ENCODE measurements around the gene SUB1.
A peak's percentile ranks its signal among the peaks of the same experiment; 100 is the strongest.
"Not testable (repeated sequence)": the region's sequence is repeated elsewhere in the genome, so short reads cannot be mapped to it uniquely, and the experiment has no call there.

Gene SUB1

GRCh38 chr5:32551865-32552264 is 33.5 kb upstream of the SUB1 start:
- no peak for DNase-seq (ENCODE audit: insufficient read length)

DNA sequence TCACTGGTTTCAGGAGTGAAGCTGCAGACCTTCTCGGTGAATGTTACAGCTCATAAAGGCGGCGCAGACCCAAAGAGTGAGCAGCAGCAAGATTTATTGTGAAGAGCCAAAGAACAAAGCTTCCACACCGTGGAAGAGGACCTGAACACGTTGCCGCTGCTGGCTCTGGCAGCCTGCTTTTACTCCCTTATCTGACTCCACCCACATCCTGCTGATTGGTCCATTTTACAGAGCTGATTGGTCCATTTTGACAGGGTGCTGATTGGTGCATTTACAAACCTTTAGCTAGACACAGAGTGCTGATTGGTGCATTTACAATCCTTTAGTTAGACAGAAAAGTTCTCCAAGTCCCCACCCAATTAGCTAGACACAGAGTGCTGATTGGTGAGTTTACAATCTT is 32.9 kb upstream of the SUB1 start:
- not testable (repeated sequence) for DNase-seq (ENCODE audit: insufficient read length); FAIRE-seq

More at GRCh38 chr5:32551865-32552264, 33.5 kb upstream of the SUB1 start:
- TF ChIP-seq TAF1 (IDR thresholded peaks at IDR 0.05; ENCODE audit: borderline replicate concordance, low read depth, low read length) (no peak), POLR2AphosphoS5 (IDR thresholded peaks at IDR 0.05; ENCODE audit: low read depth, low read length) (no peak), POLR2A (IDR thresholded peaks at IDR 0.05; ENCODE audit: low read depth, low read length) (no peak)
- FAIRE-seq, result no peak

DNA sequence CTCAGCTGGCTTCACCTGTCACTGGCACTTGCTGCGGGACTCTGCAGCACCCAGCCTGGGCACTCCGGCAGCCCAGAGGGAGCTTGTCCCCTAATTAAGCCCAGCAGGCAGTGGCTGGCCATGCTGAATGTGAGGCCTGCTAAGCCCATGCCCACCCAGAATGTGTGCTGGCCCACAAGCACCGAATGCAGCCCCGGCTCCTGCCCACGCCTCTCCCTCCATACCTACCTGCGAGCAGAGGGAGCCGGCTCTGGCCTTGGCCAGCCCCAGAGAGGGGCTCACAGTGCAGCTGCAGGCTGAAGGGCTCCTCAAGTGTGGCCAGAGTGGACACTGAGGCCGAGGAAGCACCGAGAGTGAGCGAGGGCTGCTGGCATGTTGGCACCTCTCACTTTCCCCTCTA is 32.4 kb upstream of the SUB1 start:
- no peak for TF ChIP-seq POLR2A (IDR thresholded peaks at IDR 0.05; ENCODE audit: low read depth, low read length)
- TF ChIP-seq POLR2AphosphoS5 (IDR thresholded peaks at IDR 0.05; ENCODE audit: low read depth, low read length), result no peak
- no peak for TF ChIP-seq TAF1 (IDR thresholded peaks at IDR 0.05; ENCODE audit: borderline replicate concordance, low read depth, low read length)
- FAIRE-seq (no peak), DNase-seq (ENCODE audit: insufficient read length) (no peak)

DNA sequence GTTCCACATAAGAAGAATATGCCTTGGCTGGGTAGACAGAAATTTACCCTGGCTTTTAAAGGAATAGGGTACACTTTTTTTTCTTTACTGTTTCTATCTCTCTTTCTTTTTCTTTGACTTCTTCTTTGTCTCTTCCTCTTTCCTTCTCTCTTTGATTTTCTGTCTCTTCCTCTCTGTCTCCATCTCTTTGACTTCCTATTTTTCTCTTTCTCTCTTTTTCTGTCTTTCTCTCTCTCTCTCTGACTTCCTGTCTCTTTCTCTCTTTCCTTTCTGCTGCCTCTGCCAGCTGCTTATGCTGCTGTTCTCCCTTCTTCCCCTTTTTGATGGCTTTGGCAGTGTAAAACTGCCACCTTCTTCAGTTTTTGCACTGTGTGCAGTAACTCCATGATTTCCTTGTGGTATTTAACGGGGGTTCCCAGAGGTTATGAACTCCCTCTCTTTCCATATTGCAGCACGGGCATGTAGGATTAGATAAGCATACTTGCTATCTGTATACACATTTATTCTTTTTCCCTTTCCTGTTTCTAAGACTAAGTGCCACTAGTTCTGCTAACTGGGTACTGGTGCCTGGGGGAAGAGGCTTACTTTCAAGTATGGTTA is 31.1 kb upstream of the SUB1 start:
- not testable (repeated sequence) for FAIRE-seq

GRCh38 chr5:32556543-32556942 is 28.8 kb upstream of the SUB1 start:
- not testable (repeated sequence) for FAIRE-seq; DNase-seq (ENCODE audit: insufficient read length)

More for the DNA sequence above, 31.1 kb upstream of the SUB1 start:
- not testable (repeated sequence) for DNase-seq (ENCODE audit: insufficient read length)

DNA sequence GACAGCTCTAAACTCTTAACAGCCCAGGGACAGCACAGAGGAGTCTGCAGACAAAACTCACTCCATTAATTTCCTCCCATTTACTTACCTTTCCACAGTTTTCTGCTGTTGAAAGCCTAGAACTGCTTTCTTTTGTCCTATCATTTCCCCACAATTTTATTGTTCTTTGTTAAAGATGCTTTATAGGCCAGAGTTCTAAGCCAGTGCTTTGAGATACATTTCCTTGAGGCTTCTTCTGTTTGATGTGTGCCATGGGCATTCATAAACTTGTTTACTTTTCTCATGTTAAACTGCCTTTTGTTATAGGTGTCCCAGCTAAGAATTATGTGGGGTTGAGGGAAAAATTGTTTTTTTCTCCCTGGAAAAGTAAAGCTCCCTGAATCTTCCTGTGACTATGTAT is 25.9 kb upstream of the SUB1 start:
- DNase-seq (ENCODE audit: insufficient read length) (no peak), FAIRE-seq (no peak)
- TF ChIP-seq POLR2AphosphoS5 (IDR thresholded peaks at IDR 0.05; ENCODE audit: low read depth, low read length), result no peak
- TF ChIP-seq TAF1 (IDR thresholded peaks at IDR 0.05; ENCODE audit: borderline replicate concordance, low read depth, low read length), result no peak
- no peak for TF ChIP-seq POLR2A (IDR thresholded peaks at IDR 0.05; ENCODE audit: low read depth, low read length)

GRCh38 chr5:32559921-32560320 is 25.4 kb upstream of the SUB1 start:
- no peak for TF ChIP-seq POLR2AphosphoS5 (IDR thresholded peaks at IDR 0.05; ENCODE audit: low read depth, low read length)
- FAIRE-seq (no peak), DNase-seq (ENCODE audit: insufficient read length) (no peak)

- DNase-seq (ENCODE audit: insufficient read length) (no peak), FAIRE-seq (no peak)
- TF ChIP-seq POLR2AphosphoS5 (IDR thresholded peaks at IDR 0.05; ENCODE audit: low read depth, low read length), result no peak
- no peak for TF ChIP-seq POLR2A (IDR thresholded peaks at IDR 0.05; ENCODE audit: low read depth, low read length)
- no peak for TF ChIP-seq TAF1 (IDR thresholded peaks at IDR 0.05; ENCODE audit: borderline replicate concordance, low read depth, low read length)
Measured at GRCh38 chr5:32562056-32562455, 23.3 kb upstream of the SUB1 start.

DNA sequence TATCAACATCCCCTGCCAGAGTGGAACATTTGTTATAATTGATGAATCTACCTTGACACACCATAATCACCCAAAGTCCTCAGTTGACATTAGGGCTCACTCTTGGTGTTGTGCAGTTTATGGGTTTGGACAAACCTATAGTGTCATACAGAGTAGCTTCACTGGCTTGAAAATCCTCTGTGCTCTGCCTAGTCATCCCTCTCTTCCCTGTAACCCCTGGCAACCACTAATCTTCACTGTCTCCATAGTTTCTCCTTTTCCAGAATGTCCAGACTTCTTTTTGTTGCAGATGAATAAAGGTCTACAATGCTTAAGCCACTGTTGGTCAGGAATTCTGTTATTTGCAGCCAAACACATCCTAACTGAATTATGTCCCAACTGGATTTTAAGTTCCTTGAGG is 22.5 kb upstream of the SUB1 start:
- DNase-seq (ENCODE audit: insufficient read length) (no peak), FAIRE-seq (no peak)
- TF ChIP-seq TAF1 (IDR thresholded peaks at IDR 0.05; ENCODE audit: borderline replicate concordance, low read depth, low read length) (no peak), POLR2AphosphoS5 (IDR thresholded peaks at IDR 0.05; ENCODE audit: low read depth, low read length) (no peak), POLR2A (IDR thresholded peaks at IDR 0.05; ENCODE audit: low read depth, low read length) (no peak)

DNA sequence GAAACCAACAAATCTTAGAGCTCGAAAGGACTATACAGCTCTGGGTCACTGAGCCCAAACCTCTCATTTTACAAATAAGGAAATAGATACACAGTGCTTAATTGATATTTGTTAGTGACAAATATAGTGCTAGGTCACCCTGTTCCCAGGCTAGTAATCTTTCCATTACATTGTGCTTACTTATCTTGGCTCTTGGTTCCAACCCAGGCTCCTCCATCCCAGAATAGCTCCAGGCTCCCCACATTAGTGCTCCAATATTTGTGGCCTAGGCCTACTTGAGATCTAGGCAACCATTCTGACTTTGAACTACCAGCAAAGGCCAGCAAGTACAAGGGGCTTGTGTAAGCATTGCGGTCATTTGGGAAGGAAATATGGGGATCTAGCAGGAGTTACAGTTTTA is 21.7 kb upstream of the SUB1 start:
- FAIRE-seq, result no peak
- no peak for DNase-seq (ENCODE audit: insufficient read length)
- no peak for TF ChIP-seq POLR2A (IDR thresholded peaks at IDR 0.05; ENCODE audit: low read depth, low read length)
- TF ChIP-seq TAF1 (IDR thresholded peaks at IDR 0.05; ENCODE audit: borderline replicate concordance, low read depth, low read length), result no peak
- TF ChIP-seq POLR2AphosphoS5 (IDR thresholded peaks at IDR 0.05; ENCODE audit: low read depth, low read length), result no peak

DNA sequence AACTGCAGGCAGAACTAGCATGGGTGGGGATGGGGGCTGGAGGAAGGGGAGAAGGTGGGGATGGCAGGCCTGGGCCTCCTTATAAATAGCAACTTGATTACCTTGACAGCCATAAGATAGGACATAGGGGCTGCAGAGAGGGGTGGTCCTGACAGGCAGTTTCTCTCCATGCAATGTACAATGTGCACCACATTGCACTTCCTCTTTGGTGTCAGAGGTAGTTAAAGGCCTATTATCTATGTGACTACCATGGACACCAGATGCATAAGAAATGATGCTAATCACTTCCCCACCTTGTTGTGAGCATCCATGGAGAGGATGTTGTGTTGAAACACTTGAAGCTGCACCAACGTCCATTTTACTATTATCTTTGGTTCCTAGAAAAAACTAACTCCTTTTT is 20.2 kb upstream of the SUB1 start:
- TF ChIP-seq POLR2AphosphoS5 (IDR thresholded peaks at IDR 0.05; ENCODE audit: low read depth, low read length) (no peak), TAF1 (IDR thresholded peaks at IDR 0.05; ENCODE audit: borderline replicate concordance, low read depth, low read length) (no peak), POLR2A (IDR thresholded peaks at IDR 0.05; ENCODE audit: low read depth, low read length) (no peak)
- DNase-seq (ENCODE audit: insufficient read length) (no peak), FAIRE-seq (no peak)

- FAIRE-seq (peak; percentile 21), DNase-seq (ENCODE audit: insufficient read length) (no peak)
Measured at GRCh38 chr5:32566319-32567111, 18.8 kb upstream of the SUB1 start.

DNA sequence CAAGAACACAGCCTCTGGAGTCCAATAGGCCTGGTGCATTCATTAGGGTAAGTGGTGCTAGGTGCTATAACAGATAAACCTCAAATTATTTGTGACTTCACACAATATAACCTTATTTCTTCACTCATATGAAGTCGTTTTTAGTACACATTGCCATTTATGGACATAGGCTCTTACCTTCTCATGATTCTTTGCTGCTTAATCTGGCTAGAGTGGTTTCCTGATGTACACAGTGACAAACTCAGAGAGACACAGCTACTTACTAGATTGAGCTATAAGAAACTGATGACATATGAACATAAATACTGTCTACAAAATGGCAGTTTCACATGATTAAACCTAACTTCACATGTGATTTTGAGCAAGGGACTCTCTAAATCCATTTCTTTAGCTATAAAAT is 14.2 kb upstream of the SUB1 start:
- TF ChIP-seq POLR2AphosphoS5 (IDR thresholded peaks at IDR 0.05; ENCODE audit: low read depth, low read length) (no peak), TAF1 (IDR thresholded peaks at IDR 0.05; ENCODE audit: borderline replicate concordance, low read depth, low read length) (no peak), POLR2A (IDR thresholded peaks at IDR 0.05; ENCODE audit: low read depth, low read length) (no peak)
- FAIRE-seq (peak; percentile 65), DNase-seq (ENCODE audit: insufficient read length) (no peak)

More at GRCh38 chr5:32566319-32567111, 18.8 kb upstream of the SUB1 start:
- no peak for TF ChIP-seq POLR2A (IDR thresholded peaks at IDR 0.05; ENCODE audit: low read depth, low read length)
- TF ChIP-seq POLR2AphosphoS5 (IDR thresholded peaks at IDR 0.05; ENCODE audit: low read depth, low read length), result no peak
- no peak for TF ChIP-seq TAF1 (IDR thresholded peaks at IDR 0.05; ENCODE audit: borderline replicate concordance, low read depth, low read length)
